HepG2 (cell line): ENCODE measurements around the gene BTF3L4. TPM values are rescaled to one million over a fixed set of nuclear protein-coding genes. Genes with fewer than 3 reads are reported as not detected.

Experiments
- CBX5 ChIP-seq: sonication (generic); formaldehyde crosslinking; IDR thresholded peaks from 2 replicates; pipeline ENCODE4 v1.4.0; 2020; ENCODE audit warnings: missing genetic modification reagents, borderline replicate concordance
- FOXJ3 ChIP-seq: sonication (generic); formaldehyde crosslinking; IDR thresholded peaks from 2 replicates; pipeline ENCODE4 v1.4.0; 2020; ENCODE audit warnings: missing genetic modification reagents, mild to moderate bottlenecking, borderline replicate concordance
- GLI4 ChIP-seq: sonication (generic); formaldehyde crosslinking; IDR thresholded peaks from 2 replicates; pipeline ENCODE4 v1.5.1; 2020; ENCODE audit warnings: missing genetic modification reagents, mild to moderate bottlenecking, moderate library complexity, borderline replicate concordance
- HDAC6 ChIP-seq: fragments of 200-600 bp; sonication (generic); IDR thresholded peaks from 2 replicates; pipeline ENCODE4 v1.7.0; 2017; ENCODE audit warnings: mild to moderate bottlenecking, antibody characterized with exemption, low read length, low read depth
- HNRNPLL ChIP-seq: fragments of 200-400 bp; formaldehyde crosslinking; IDR thresholded peaks from 2 replicates; pipeline ENCODE4 v1.6.1; 2017; ENCODE audit warnings: mild to moderate bottlenecking, low read depth, low read length; ENCODE audit not compliant: poor library complexity, severe bottlenecking
- KDM6A ChIP-seq: IDR thresholded peaks from 2 replicates; pipeline ENCODE4 v1.6.1; 2016; ENCODE audit warnings: low read depth
- MAZ ChIP-seq, 2 experiments: sonication (generic) in 1 of 2; formaldehyde crosslinking in 1 of 2; IDR thresholded peaks; 2 replicates each; pipeline versions ENCODE4 v1.5.0 to v1.6.1; 2012 to 2020; ENCODE audit warnings: low read depth in 2 of 2, mild to moderate bottlenecking in 2 of 2, borderline replicate concordance in 1 of 2, improper control_type of control experiment in 1 of 2, low read length in 1 of 2, missing genetic modification reagents in 1 of 2, moderate library complexity in 1 of 2
- MTF2 ChIP-seq: sonication (generic); formaldehyde crosslinking; IDR thresholded peaks from 2 replicates; pipeline ENCODE4 v1.5.0; 2020; ENCODE audit warnings: missing genetic modification reagents, borderline replicate concordance
- NKX3-1 ChIP-seq: sonication (generic); formaldehyde crosslinking; IDR thresholded peaks from 2 replicates; pipeline ENCODE4 v1.5.0; 2020; ENCODE audit warnings: missing genetic modification reagents
- NR2C2 ChIP-seq: sonication (generic); formaldehyde crosslinking; IDR thresholded peaks from 2 replicates; pipeline ENCODE4 v1.4.0; 2020; ENCODE audit warnings: missing genetic modification reagents, mild to moderate bottlenecking, moderate library complexity, borderline replicate concordance
- PPARG ChIP-seq: conservative IDR thresholded peaks from 2 replicates; pipeline ENCODE4 v1.6.1; 2016; ENCODE audit warnings: missing biosample characterization, missing genetic modification reagents
- RFX3 ChIP-seq: IDR thresholded peaks from 2 replicates; pipeline ENCODE4 v1.6.1; 2016; ENCODE audit warnings: missing biosample characterization, missing genetic modification reagents
- SMARCE1 ChIP-seq: fragments of 450-650 bp; IDR thresholded peaks from 2 replicates; pipeline ENCODE4 v1.6.1; 2017; ENCODE audit warnings: borderline replicate concordance
- SOX5 ChIP-seq: IDR thresholded peaks from 2 replicates; pipeline ENCODE4 v1.6.1; 2016; ENCODE audit warnings: borderline replicate concordance
- SP4 ChIP-seq: sonication (generic); formaldehyde crosslinking; IDR thresholded peaks from 2 replicates; pipeline ENCODE4 v1.8.1; 2023; ENCODE audit warnings: mild to moderate bottlenecking, missing genetic modification reagents
- TBX2 ChIP-seq: sonication (generic); formaldehyde crosslinking; IDR thresholded peaks from 2 replicates; pipeline ENCODE4 v1.5.0; 2020; ENCODE audit warnings: missing genetic modification reagents, mild to moderate bottlenecking, borderline replicate concordance
- TP53 ChIP-seq: sonication (generic); formaldehyde crosslinking; conservative IDR thresholded peaks from 2 replicates; pipeline ENCODE4 v1.4.0; 2020; ENCODE audit warnings: missing genetic modification reagents
- TRIM24 ChIP-seq: sonication (generic); formaldehyde crosslinking; IDR thresholded peaks from 2 replicates; pipeline ENCODE4 v1.8.0; 2022; ENCODE audit warnings: mild to moderate bottlenecking, missing genetic modification reagents
- ZNF335 ChIP-seq: sonication (generic); formaldehyde crosslinking; IDR thresholded peaks from 2 replicates; pipeline ENCODE4 v1.4.0; 2020; ENCODE audit warnings: missing genetic modification reagents
- ZNF432 ChIP-seq: sonication (generic); formaldehyde crosslinking; IDR thresholded peaks from 2 replicates; pipeline ENCODE4 v1.5.0; 2020; ENCODE audit warnings: missing genetic modification reagents, mild to moderate bottlenecking, borderline replicate concordance
- ZNF460 ChIP-seq: sonication (generic); formaldehyde crosslinking; IDR thresholded peaks from 2 replicates; pipeline ENCODE4 v1.5.1; 2020; ENCODE audit warnings: missing genetic modification reagents, mild to moderate bottlenecking, borderline replicate concordance
- ZNF674 ChIP-seq: sonication (generic); formaldehyde crosslinking; IDR thresholded peaks from 2 replicates; pipeline ENCODE4 v1.5.0; 2020; ENCODE audit warnings: low read depth, mild to moderate bottlenecking, missing genetic modification reagents
- ZNF7 ChIP-seq: IDR thresholded peaks from 2 replicates; pipeline ENCODE4 v1.6.1; 2016; ENCODE audit warnings: missing biosample characterization, missing genetic modification reagents
- polyA plus RNA-seq, 8 experiments: library from polyadenylated mRNA; depleted of rRNA in 3 of 8; stranded (reverse) in 7 of 8; unstranded in 1 of 8; fragments of >200 nt; fragmentation: Illumina TruSeq in 4 of 8; extraction: Trizol in 4 of 8; gene quantifications; 2 replicates each; pipeline versions ENCODE4 v1.2.1 to v1.2.3, GENCODE V29; 2011 to 2016; ENCODE audit warnings: low read depth in 4 of 8, missing spikeins in 1 of 8, mixed read lengths in 1 of 8; ENCODE audit not compliant: insufficient read depth in 1 of 8
- total RNA-seq, 5 experiments: library from RNA; depleted of rRNA; stranded (reverse); fragments of >200 nt; fragmentation: Illumina TruSeq; extraction: Trizol; gene quantifications; 2 replicates each; pipeline ENCODE4 v1.2.3, GENCODE V29; 2016; ENCODE audit warnings: low read depth in 1 of 5
- TF ChIP-seq, protein P1 (sequence below): sonication (generic); formaldehyde crosslinking; IDR thresholded peaks from 2 replicates; pipeline ENCODE4 v1.5.1; 2020; ENCODE audit warnings: missing genetic modification reagents, mild to moderate bottlenecking, borderline replicate concordance
- TF ChIP-seq, protein P2 (sequence below): IDR thresholded peaks from 2 replicates; pipeline ENCODE4 v1.6.1; 2018; ENCODE audit warnings: missing genetic modification reagents
- TF ChIP-seq, protein P3 (sequence below): sonication (generic); formaldehyde crosslinking; conservative IDR thresholded peaks from 2 replicates; pipeline ENCODE4 v1.8.0; 2022; ENCODE audit warnings: low read depth, missing genetic modification reagents

Gene BTF3L4
- total and polyA plus RNA-seq, 2 of the 13 experiments (the other 11 are each of a cell fraction or from before 2014, with no cell fraction given), result 59.0 to 74.3 TPM

DNA sequence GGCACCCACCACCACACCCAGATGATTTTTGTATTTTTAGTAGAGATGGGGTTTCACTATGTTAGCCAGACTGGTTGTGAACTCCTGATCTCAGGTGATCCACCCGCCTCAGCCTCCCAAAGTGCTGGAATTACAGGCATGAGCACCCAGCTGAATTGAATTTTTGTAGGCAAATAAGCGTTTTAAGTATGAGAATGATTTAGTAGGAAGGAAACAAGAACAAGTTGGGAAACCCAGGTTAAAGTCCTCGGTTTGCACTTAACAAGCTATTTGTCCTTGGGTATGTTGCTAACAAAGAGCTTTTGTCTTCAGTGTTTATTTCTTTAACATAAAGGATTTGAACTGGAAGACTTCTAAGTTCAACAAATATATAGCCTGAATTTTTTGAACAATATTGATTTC is 23.9 kb downstream of the BTF3L4 start (continued):
- TF ChIP-seq SP4 (CRISPR knock-in tag), result no peak
- TF ChIP-seq NR2C2 (CRISPR knock-in tag), result no peak
- TF ChIP-seq GLI4 (CRISPR knock-in tag), result no peak
- TF ChIP-seq PPARG (CRISPR knock-in tag), result peak; percentile 62
- TF ChIP-seq NKX3-1 (CRISPR knock-in tag), result no peak
- no peak for TF ChIP-seq TRIM24
- peak; percentile 88; the same call in 1 of the 2 replicates for TF ChIP-seq FOXJ3 (CRISPR knock-in tag)
- peak; percentile 77 for TF ChIP-seq KDM6A (CRISPR knock-in tag)
- peak; percentile 96 for TF ChIP-seq ZNF460 (CRISPR knock-in tag)
- no peak for TF ChIP-seq CBX5 (CRISPR knock-in tag)
- TF ChIP-seq MAZ (IDR thresholded peaks at IDR 0.05; ENCODE audit: borderline replicate concordance, low read depth, low read length), result no peak
- no peak for TF ChIP-seq MAZ (CRISPR knock-in tag; IDR thresholded peaks at IDR 0.05; ENCODE audit: low read depth)
- TF ChIP-seq HNRNPLL, result no peak
- no peak for TF ChIP-seq RFX3
- TF ChIP-seq SMARCE1, result no peak
- TF ChIP-seq, protein P1, sequence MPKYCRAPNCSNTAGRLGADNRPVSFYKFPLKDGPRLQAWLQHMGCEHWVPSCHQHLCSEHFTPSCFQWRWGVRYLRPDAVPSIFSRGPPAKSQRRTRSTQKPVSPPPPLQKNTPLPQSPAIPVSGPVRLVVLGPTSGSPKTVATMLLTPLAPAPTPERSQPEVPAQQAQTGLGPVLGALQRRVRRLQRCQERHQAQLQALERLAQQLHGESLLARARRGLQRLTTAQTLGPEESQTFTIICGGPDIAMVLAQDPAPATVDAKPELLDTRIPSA, result no peak
- TF ChIP-seq, protein P2, sequence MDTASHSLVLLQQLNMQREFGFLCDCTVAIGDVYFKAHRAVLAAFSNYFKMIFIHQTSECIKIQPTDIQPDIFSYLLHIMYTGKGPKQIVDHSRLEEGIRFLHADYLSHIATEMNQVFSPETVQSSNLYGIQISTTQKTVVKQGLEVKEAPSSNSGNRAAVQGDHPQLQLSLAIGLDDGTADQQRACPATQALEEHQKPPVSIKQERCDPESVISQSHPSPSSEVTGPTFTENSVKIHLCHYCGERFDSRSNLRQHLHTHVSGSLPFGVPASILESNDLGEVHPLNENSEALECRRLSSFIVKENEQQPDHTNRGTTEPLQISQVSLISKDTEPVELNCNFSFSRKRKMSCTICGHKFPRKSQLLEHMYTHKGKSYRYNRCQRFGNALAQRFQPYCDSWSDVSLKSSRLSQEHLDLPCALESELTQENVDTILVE (CRISPR knock-in tag), result no peak
- no peak for TF ChIP-seq ZNF432 (CRISPR knock-in tag)
- no peak for TF ChIP-seq MTF2
- TF ChIP-seq ZNF7 (CRISPR knock-in tag), result no peak
- TF ChIP-seq TBX2 (CRISPR knock-in tag), result peak; percentile 60; the same call in 1 of the 2 replicates
- TF ChIP-seq, protein P3, sequence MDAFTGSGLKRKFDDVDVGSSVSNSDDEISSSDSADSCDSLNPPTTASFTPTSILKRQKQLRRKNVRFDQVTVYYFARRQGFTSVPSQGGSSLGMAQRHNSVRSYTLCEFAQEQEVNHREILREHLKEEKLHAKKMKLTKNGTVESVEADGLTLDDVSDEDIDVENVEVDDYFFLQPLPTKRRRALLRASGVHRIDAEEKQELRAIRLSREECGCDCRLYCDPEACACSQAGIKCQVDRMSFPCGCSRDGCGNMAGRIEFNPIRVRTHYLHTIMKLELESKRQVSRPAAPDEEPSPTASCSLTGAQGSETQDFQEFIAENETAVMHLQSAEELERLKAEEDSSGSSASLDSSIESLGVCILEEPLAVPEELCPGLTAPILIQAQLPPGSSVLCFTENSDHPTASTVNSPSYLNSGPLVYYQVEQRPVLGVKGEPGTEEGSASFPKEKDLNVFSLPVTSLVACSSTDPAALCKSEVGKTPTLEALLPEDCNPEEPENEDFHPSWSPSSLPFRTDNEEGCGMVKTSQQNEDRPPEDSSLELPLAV (CRISPR knock-in tag), result no peak
- TF ChIP-seq SOX5, result peak; percentile 94
- TF ChIP-seq HDAC6, result no peak
- no peak for TF ChIP-seq ZNF674 (CRISPR knock-in tag)
- no peak for TF ChIP-seq ZNF335 (CRISPR knock-in tag)
- no peak for TF ChIP-seq TP53 (CRISPR knock-in tag)
